ENCODE measurements around the gene SERHL2.
"Not testable (repeated sequence)": the region's sequence is repeated elsewhere in the genome, so short reads cannot be mapped to it uniquely, and the experiment has no call there.

Gene SERHL2

GRCh38 chr22:42553475-42554361 lies at the start of gene SERHL2:
Gene SERHL2, plus strand, starts transcription at chr22:42553956. Its CDS starts 65 bp downstream, at chr22:42554021.
- in situ Hi-C loops (cut with MboI; ENCODE audit: low sequenced_read_pairs), result no loop called here

- in situ Hi-C loops (cut with MboI; ENCODE audit: low sequenced_read_pairs), result not testable (repeated sequence)
Measured at GRCh38 chr22:42508327-42508974, 45.3 kb upstream of the SERHL2 start.

- in situ Hi-C loops (cut with MboI; ENCODE audit: low sequenced_read_pairs), result not testable (repeated sequence)
Measured at GRCh38 chr22:42508975-42509364, 44.8 kb upstream of the SERHL2 start.

- in situ Hi-C loops (cut with MboI; ENCODE audit: low sequenced_read_pairs), result no loop called here
Measured at GRCh38 chr22:42509548-42509947, 44.2 kb upstream of the SERHL2 start.

GRCh38 chr22:42511401-42511891 lies 42.3 kb upstream of the SERHL2 start:
- in situ Hi-C loops (cut with MboI; ENCODE audit: low sequenced_read_pairs), result no loop called here

GRCh38 chr22:42512273-42512990 lies 41.3 kb upstream of the SERHL2 start:
- in situ Hi-C loops (cut with MboI; ENCODE audit: low sequenced_read_pairs), result not testable (repeated sequence)

- in situ Hi-C loops (cut with MboI; ENCODE audit: low sequenced_read_pairs), result not testable (repeated sequence)
Measured at GRCh38 chr22:42514331-42514730, 39.4 kb upstream of the SERHL2 start.

GRCh38 chr22:42515304-42515703 lies 38.5 kb upstream of the SERHL2 start:
- in situ Hi-C loops (cut with MboI; ENCODE audit: low sequenced_read_pairs), result not testable (repeated sequence)

- in situ Hi-C loops (cut with MboI; ENCODE audit: low sequenced_read_pairs), result no loop called here
Measured at GRCh38 chr22:42515896-42516295, 37.9 kb upstream of the SERHL2 start.

- in situ Hi-C loops (cut with MboI; ENCODE audit: low sequenced_read_pairs), result not testable (repeated sequence)
Measured at GRCh38 chr22:42517103-42517502, 36.7 kb upstream of the SERHL2 start.

GRCh38 chr22:42518638-42519524 lies 34.9 kb upstream of the SERHL2 start:
- in situ Hi-C loops (cut with MboI; ENCODE audit: low sequenced_read_pairs), result not testable (repeated sequence)

- in situ Hi-C loops (cut with MboI; ENCODE audit: low sequenced_read_pairs), result no loop called here
Measured at GRCh38 chr22:42519525-42520401, 34.0 kb upstream of the SERHL2 start, which contains the start of gene RRP7A. Gene RRP7A, minus strand, starts transcription at chr22:42519796. Its CDS starts 10 bp downstream, at chr22:42519786.

GRCh38 chr22:42521228-42521546 lies 32.6 kb upstream of the SERHL2 start:
- in situ Hi-C loops (cut with MboI; ENCODE audit: low sequenced_read_pairs), result no loop called here

GRCh38 chr22:42522546-42522945 lies 31.2 kb upstream of the SERHL2 start:
- in situ Hi-C loops (cut with MboI; ENCODE audit: low sequenced_read_pairs), result no loop called here

GRCh38 chr22:42528591-42529307 lies 25.0 kb upstream of the SERHL2 start:
- in situ Hi-C loops (cut with MboI; ENCODE audit: low sequenced_read_pairs), result no loop called here

- in situ Hi-C loops (cut with MboI; ENCODE audit: low sequenced_read_pairs), result not testable (repeated sequence)
Measured at GRCh38 chr22:42529435-42529834, 24.3 kb upstream of the SERHL2 start.

GRCh38 chr22:42531401-42532084 lies 22.2 kb upstream of the SERHL2 start:
- in situ Hi-C loops (cut with MboI; ENCODE audit: low sequenced_read_pairs), result not testable (repeated sequence)

- in situ Hi-C loops (cut with MboI; ENCODE audit: low sequenced_read_pairs), result no loop called here
Measured at GRCh38 chr22:42533638-42533977, 20.1 kb upstream of the SERHL2 start.
